HepG2 (cell line): ENCODE results near the gene TEX19. TPM values are rescaled to one million over a fixed set of nuclear protein-coding genes. Genes with fewer than 3 reads are reported as not detected.
A peak's percentile ranks its signal among the peaks of the same experiment; 100 is the strongest.

ENCODE experiments used
- ATAD3A ChIP-seq: sonication (generic); formaldehyde crosslinking; IDR thresholded peaks from 2 replicates; pipeline ENCODE4 v1.4.0; 2020; ENCODE audit warnings: missing genetic modification reagents
- BHLHE40 ChIP-seq: IDR thresholded peaks from 2 replicates; pipeline ENCODE4 v1.6.1; 2011; ENCODE audit warnings: low read length, improper control_type of control experiment
- CEBPG ChIP-seq: IDR thresholded peaks from 2 replicates; pipeline ENCODE4 v1.6.1; 2016
- GTF3A ChIP-seq: sonication (generic); formaldehyde crosslinking; conservative IDR thresholded peaks from 2 replicates; pipeline ENCODE4 v1.4.0; 2020; ENCODE audit warnings: mild to moderate bottlenecking, missing genetic modification reagents
- HOXA5 ChIP-seq: sonication (generic); formaldehyde crosslinking; IDR thresholded peaks from 2 replicates; pipeline ENCODE4 v1.4.0; 2020; ENCODE audit warnings: missing genetic modification reagents
- JUN ChIP-seq: sonication (generic); formaldehyde crosslinking; IDR thresholded peaks from 2 replicates; pipeline ENCODE4 v1.4.0; 2020; ENCODE audit warnings: mild to moderate bottlenecking, missing genetic modification reagents
- KAT2B ChIP-seq: fragments of 150-350 bp; IDR thresholded peaks from 2 replicates; pipeline ENCODE4 v1.6.1; 2014; ENCODE audit warnings: low read depth, low read length, borderline replicate concordance
- KDM2A ChIP-seq: sonication (generic); formaldehyde crosslinking; IDR thresholded peaks from 2 replicates; pipeline ENCODE4 v1.4.0; 2020; ENCODE audit warnings: low read depth, missing genetic modification reagents, borderline replicate concordance
- KDM6A ChIP-seq: IDR thresholded peaks from 2 replicates; pipeline ENCODE4 v1.6.1; 2016; ENCODE audit warnings: low read depth
- NFIC ChIP-seq: IDR thresholded peaks from 2 replicates; pipeline ENCODE4 v1.6.1; 2012; ENCODE audit warnings: mild to moderate bottlenecking, low read length, inconsistent platforms
- PAXIP1 ChIP-seq: sonication (generic); formaldehyde crosslinking; conservative IDR thresholded peaks from 2 replicates; pipeline ENCODE4 v1.4.0; 2020; ENCODE audit warnings: mild to moderate bottlenecking, missing genetic modification reagents, moderate library complexity
- SALL2 ChIP-seq: sonication (generic); formaldehyde crosslinking; IDR thresholded peaks from 2 replicates; pipeline ENCODE4 v1.8.1; 2023; ENCODE audit warnings: mild to moderate bottlenecking, missing genetic modification reagents, inconsistent platforms
- SETDB1 ChIP-seq: sonication (generic); formaldehyde crosslinking; IDR thresholded peaks from 2 replicates; pipeline ENCODE4 v1.5.1; 2020; ENCODE audit warnings: missing genetic modification reagents, mild to moderate bottlenecking, borderline replicate concordance
- SIN3B ChIP-seq: fragments of 150-350 bp; IDR thresholded peaks from 2 replicates; pipeline ENCODE4 v1.6.1; 2014; ENCODE audit warnings: low read length
- TMF1 ChIP-seq: sonication (generic); formaldehyde crosslinking; IDR thresholded peaks from 2 replicates; pipeline ENCODE4 v1.8.1; 2022; ENCODE audit warnings: low read depth, missing genetic modification reagents
- YEATS2 ChIP-seq: sonication (generic); formaldehyde crosslinking; IDR thresholded peaks from 2 replicates; pipeline ENCODE4 v1.4.0; 2020; ENCODE audit warnings: missing genetic modification reagents, borderline replicate concordance
- YY1 ChIP-seq: IDR thresholded peaks from 2 replicates; pipeline ENCODE4 v1.6.1; 2011; ENCODE audit warnings: low read length, low read depth, moderate library complexity, mild to moderate bottlenecking; ENCODE audit not compliant: insufficient read depth, insufficient replicate concordance
- ZFP36L2 ChIP-seq: sonication (generic); formaldehyde crosslinking; IDR thresholded peaks from 2 replicates; pipeline ENCODE4 v1.4.0; 2020; ENCODE audit warnings: missing genetic modification reagents
- ZNF317 ChIP-seq: sonication (generic); formaldehyde crosslinking; IDR thresholded peaks from 2 replicates; pipeline ENCODE4 v1.5.0; 2020; ENCODE audit warnings: mild to moderate bottlenecking, missing genetic modification reagents
- ZNF547 ChIP-seq: sonication (generic); formaldehyde crosslinking; IDR thresholded peaks from 2 replicates; pipeline ENCODE4 v1.5.1; 2020; ENCODE audit warnings: mild to moderate bottlenecking, missing genetic modification reagents
- ZNF557 ChIP-seq: sonication (generic); formaldehyde crosslinking; IDR thresholded peaks from 2 replicates; pipeline ENCODE4 v1.4.0; 2020; ENCODE audit warnings: missing genetic modification reagents
- ZNF569 ChIP-seq: sonication (generic); formaldehyde crosslinking; IDR thresholded peaks from 2 replicates; pipeline ENCODE4 v1.5.0; 2020; ENCODE audit warnings: mild to moderate bottlenecking, missing genetic modification reagents, moderate library complexity, borderline replicate concordance
- ZNF672 ChIP-seq: sonication (generic); formaldehyde crosslinking; IDR thresholded peaks from 2 replicates; pipeline ENCODE4 v1.8.1; 2022; ENCODE audit warnings: missing genetic modification reagents
- ZNF790 ChIP-seq: sonication (generic); formaldehyde crosslinking; IDR thresholded peaks from 2 replicates; pipeline ENCODE4 v1.8.0; 2022; ENCODE audit warnings: missing genetic modification reagents, mild to moderate bottlenecking, borderline replicate concordance
- ZSCAN21 ChIP-seq: sonication (generic); formaldehyde crosslinking; IDR thresholded peaks from 2 replicates; pipeline ENCODE4 v1.8.0; 2022; ENCODE audit warnings: mild to moderate bottlenecking, missing genetic modification reagents, moderate library complexity, borderline replicate concordance
- polyA plus RNA-seq, 8 experiments: library from polyadenylated mRNA; depleted of rRNA in 3 of 8; stranded (reverse) in 7 of 8; unstranded in 1 of 8; fragments of >200 nt; fragmentation: Illumina TruSeq in 4 of 8; extraction: Trizol in 4 of 8; gene quantifications; 2 replicates each; pipeline versions ENCODE4 v1.2.1 to v1.2.3, GENCODE V29; 2011 to 2016; ENCODE audit warnings: low read depth in 4 of 8, missing spikeins in 1 of 8, mixed read lengths in 1 of 8; ENCODE audit not compliant: insufficient read depth in 1 of 8
- total RNA-seq, 5 experiments: library from RNA; depleted of rRNA; stranded (reverse); fragments of >200 nt; fragmentation: Illumina TruSeq; extraction: Trizol; gene quantifications; 2 replicates each; pipeline ENCODE4 v1.2.3, GENCODE V29; 2016; ENCODE audit warnings: low read depth in 1 of 5
- TF ChIP-seq, protein P1 (sequence below): sonication (generic); formaldehyde crosslinking; conservative IDR thresholded peaks from 2 replicates; pipeline ENCODE4 v1.4.0; 2020; ENCODE audit warnings: missing genetic modification reagents

Gene TEX19
- total and polyA plus RNA-seq, 2 of the 13 experiments (the other 11 are each of a cell fraction or from before 2014, with no cell fraction given) = 1.3 to 6.0 TPM

- no peak for TF ChIP-seq ZNF569 (CRISPR knock-in tag)
- peak; percentile 67; the same call in 1 of the 2 replicates for TF ChIP-seq PAXIP1 (CRISPR knock-in tag)
- no peak for TF ChIP-seq SIN3B
- TF ChIP-seq ZSCAN21 (CRISPR knock-in tag) = peak; percentile 41; the same call in 1 of the 2 replicates
- TF ChIP-seq GTF3A (CRISPR knock-in tag) = peak; percentile 45; the same call in 1 of the 2 replicates
- TF ChIP-seq HOXA5 = no peak
- TF ChIP-seq ATAD3A = no peak
- TF ChIP-seq SALL2 (CRISPR knock-in tag) = peak; percentile 66; the same call in 1 of the 2 replicates
- TF ChIP-seq YY1 = no peak
- TF ChIP-seq CEBPG (CRISPR knock-in tag) = no peak
- no peak for TF ChIP-seq SETDB1 (CRISPR knock-in tag)
- no peak for TF ChIP-seq ZFP36L2 (CRISPR knock-in tag)
- TF ChIP-seq TMF1 (CRISPR knock-in tag) = no peak; the same call in 1 of the 2 replicates
- TF ChIP-seq YEATS2 = peak; percentile 57; the same call in 1 of the 2 replicates
- peak; percentile 73; the same call in 1 of the 2 replicates for TF ChIP-seq ZNF317 (CRISPR knock-in tag)
- 0 out of 2 replicates have a peak, but pooled peaks have one; percentile 35 for TF ChIP-seq JUN (CRISPR knock-in tag)
- TF ChIP-seq KAT2B = no peak
- no peak for TF ChIP-seq KDM6A (CRISPR knock-in tag)
- TF ChIP-seq ZNF557 = no peak
- no peak for TF ChIP-seq BHLHE40
- TF ChIP-seq ZNF790 (CRISPR knock-in tag) = no peak
- peak; percentile 47; the same call in 1 of the 2 replicates for TF ChIP-seq KDM2A (CRISPR knock-in tag)
- TF ChIP-seq, protein P1, sequence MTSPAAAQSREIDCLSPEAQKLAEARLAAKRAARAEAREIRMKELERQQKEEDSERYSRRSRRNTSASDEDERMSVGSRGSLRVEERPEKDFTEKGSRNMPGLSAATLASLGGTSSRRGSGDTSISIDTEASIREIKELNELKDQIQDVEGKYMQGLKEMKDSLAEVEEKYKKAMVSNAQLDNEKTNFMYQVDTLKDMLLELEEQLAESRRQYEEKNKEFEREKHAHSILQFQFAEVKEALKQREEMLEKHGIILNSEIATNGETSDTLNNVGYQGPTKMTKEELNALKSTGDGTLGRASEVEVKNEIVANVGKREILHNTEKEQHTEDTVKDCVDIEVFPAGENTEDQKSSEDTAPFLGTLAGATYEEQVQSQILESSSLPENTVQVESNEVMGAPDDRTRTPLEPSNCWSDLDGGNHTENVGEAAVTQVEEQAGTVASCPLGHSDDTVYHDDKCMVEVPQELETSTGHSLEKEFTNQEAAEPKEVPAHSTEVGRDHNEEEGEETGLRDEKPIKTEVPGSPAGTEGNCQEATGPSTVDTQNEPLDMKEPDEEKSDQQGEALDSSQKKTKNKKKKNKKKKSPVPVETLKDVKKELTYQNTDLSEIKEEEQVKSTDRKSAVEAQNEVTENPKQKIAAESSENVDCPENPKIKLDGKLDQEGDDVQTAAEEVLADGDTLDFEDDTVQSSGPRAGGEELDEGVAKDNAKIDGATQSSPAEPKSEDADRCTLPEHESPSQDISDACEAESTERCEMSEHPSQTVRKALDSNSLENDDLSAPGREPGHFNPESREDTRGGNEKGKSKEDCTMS (CRISPR knock-in tag) = no peak
- no peak for TF ChIP-seq ZNF672
- TF ChIP-seq ZNF547 (CRISPR knock-in tag) = peak; percentile 67
- no peak for TF ChIP-seq NFIC
These were observed 41.5 kb upstream of the TEX19 start, which contains the start of gene CD7 (continued) for GRCh38 chr17:82317394-82318168.
